ENCODE results near the gene NFKB2. TPM values are rescaled to one million over a fixed set of nuclear protein-coding genes. Genes with fewer than 3 reads are reported as not detected.
A peak's percentile ranks its signal among the peaks of the same experiment; 100 is the strongest.

NFKB2 gene
- total RNA-seq, 4 donors from 2014 or later: 10.7 to 20.2 (median 15.6) TPM

DNA sequence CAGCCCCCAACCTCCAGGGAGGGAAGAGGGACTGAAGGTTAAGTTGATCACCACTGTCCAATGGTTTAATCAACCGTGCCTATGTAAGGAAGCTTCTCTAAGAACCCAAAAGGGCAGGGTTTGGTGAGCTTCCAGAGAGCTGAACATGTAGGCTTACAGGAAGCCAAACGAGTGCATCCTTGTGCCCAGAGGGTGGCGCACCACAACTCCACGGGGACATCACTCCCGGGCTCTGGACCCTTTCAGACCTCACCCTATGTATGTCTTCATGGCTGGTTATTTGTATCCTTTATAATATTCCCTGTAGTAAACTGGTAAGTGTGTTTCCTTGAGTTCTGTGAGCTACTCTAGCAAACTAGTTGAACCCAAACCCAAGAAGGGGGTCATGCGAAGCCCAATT is 11.5 kb upstream of the NFKB2 start:
- Histone ChIP-seq H3K27me3 (no peaks in the 10 kb centered on the region), H3K9me3 (no peaks in the 10 kb centered on the region), H3K36me3 (peaks cover 19 to 42% (median 25%) of the 10 kb centered on the region in 3 donors), H3K4me3 (no peak overlapping the region), H3K4me1 (peaks cover 6 to 14% (median 11%) of the 10 kb centered on the region in 3 donors), H3K27ac (no peak overlapping the region)
- TF ChIP-seq POLR2A (IDR thresholded peaks at IDR 0.05): no peak
- TF ChIP-seq, protein P1, sequence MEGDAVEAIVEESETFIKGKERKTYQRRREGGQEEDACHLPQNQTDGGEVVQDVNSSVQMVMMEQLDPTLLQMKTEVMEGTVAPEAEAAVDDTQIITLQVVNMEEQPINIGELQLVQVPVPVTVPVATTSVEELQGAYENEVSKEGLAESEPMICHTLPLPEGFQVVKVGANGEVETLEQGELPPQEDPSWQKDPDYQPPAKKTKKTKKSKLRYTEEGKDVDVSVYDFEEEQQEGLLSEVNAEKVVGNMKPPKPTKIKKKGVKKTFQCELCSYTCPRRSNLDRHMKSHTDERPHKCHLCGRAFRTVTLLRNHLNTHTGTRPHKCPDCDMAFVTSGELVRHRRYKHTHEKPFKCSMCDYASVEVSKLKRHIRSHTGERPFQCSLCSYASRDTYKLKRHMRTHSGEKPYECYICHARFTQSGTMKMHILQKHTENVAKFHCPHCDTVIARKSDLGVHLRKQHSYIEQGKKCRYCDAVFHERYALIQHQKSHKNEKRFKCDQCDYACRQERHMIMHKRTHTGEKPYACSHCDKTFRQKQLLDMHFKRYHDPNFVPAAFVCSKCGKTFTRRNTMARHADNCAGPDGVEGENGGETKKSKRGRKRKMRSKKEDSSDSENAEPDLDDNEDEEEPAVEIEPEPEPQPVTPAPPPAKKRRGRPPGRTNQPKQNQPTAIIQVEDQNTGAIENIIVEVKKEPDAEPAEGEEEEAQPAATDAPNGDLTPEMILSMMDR (IDR thresholded peaks at IDR 0.05): peak in 1 of 6 experiments; percentile 20
- intact Hi-C loops (cut with DNase I): no loop called here
- 30 to 45% methylated on average over 4 to 5 of the region's 6 CpGs for WGBS, 2 donors
- DNase-seq: no peak

GRCh38 chr10:102384606-102385429 is 10.7 kb upstream of the NFKB2 start:
- Histone ChIP-seq H3K27ac (peak overlapping the region in 1 of 4 donors; percentile 49), H3K4me1 (peaks cover 6 to 14% (median 11%) of the 10 kb centered on the region in 3 donors), H3K9me3 (no peaks in the 10 kb centered on the region), H3K36me3 (peaks cover 18 to 34% (median 19%) of the 10 kb centered on the region in 3 donors), H3K4me3 (no peak overlapping the region), H3K27me3 (no peaks in the 10 kb centered on the region)
- WGBS, 2 donors: 50 to 76% methylated on average over 2 to 3 of the region's 4 CpGs
- no peak for DNase-seq
- TF ChIP-seq POLR2A (IDR thresholded peaks at IDR 0.05): no peak
- TF ChIP-seq, protein P1 (IDR thresholded peaks at IDR 0.05): no peak
- intact Hi-C loops (cut with DNase I): no loop called here

DNA sequence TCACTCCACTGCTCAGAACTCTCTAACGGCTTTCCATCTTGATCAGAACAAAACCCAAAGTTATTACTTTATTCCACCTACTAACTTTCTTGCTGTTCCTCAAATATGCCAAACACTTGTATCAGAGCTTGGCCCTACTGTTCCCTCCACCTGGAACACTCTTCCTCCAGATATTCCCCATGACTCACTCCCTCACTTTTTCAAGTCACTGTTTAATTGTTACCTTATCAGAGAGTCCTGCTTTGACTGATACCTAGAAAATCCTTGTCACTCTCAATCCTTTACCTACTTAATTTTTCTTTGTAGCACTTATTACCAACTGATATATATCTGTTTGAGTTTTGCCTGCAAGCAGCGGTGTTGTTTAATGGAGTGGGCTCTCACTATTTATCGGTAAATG is 5.6 kb upstream of the NFKB2 start:
- Histone ChIP-seq H3K4me1 (peaks cover 10 to 27% (median 16%) of the 10 kb centered on the region in 3 donors), H3K9me3 (no peaks in the 10 kb centered on the region), H3K27ac (no peak overlapping the region), H3K36me3 (no peaks in the 10 kb centered on the region), H3K27me3 (no peaks in the 10 kb centered on the region), H3K4me3 (no peak overlapping the region)
- no peak for DNase-seq
- WGBS, 2 donors: 84 to 88% methylated on average over 3 of the region's 3 CpGs
- TF ChIP-seq, protein P1 (IDR thresholded peaks at IDR 0.05): no peak
- no peak for TF ChIP-seq POLR2A (IDR thresholded peaks at IDR 0.05)
- intact Hi-C loops (cut with DNase I): no loop called here

GRCh38 chr10:102392306-102392705 is 3.2 kb upstream of the NFKB2 start:
- TF ChIP-seq POLR2A (IDR thresholded peaks at IDR 0.05): no peak
- TF ChIP-seq, protein P1 (IDR thresholded peaks at IDR 0.05): no peak
- H3K27me3 ChIP-seq: no peaks in the 10 kb centered on the region
- no peak overlapping the region for H3K4me3 ChIP-seq
- peaks cover 0 to 9% (median 0%) of the 10 kb centered on the region in 3 donors for H3K36me3 ChIP-seq
- 76 to 78% methylated on average over 4 to 5 of the region's 5 CpGs for WGBS, 2 donors
- H3K9me3 ChIP-seq: no peaks in the 10 kb centered on the region
- H3K27ac ChIP-seq: no peak overlapping the region
- no peak for DNase-seq
- H3K4me1 ChIP-seq: peaks cover 20 to 38% (median 20%) of the 10 kb centered on the region in 3 donors
- intact Hi-C loops (cut with DNase I): no loop called here

DNA sequence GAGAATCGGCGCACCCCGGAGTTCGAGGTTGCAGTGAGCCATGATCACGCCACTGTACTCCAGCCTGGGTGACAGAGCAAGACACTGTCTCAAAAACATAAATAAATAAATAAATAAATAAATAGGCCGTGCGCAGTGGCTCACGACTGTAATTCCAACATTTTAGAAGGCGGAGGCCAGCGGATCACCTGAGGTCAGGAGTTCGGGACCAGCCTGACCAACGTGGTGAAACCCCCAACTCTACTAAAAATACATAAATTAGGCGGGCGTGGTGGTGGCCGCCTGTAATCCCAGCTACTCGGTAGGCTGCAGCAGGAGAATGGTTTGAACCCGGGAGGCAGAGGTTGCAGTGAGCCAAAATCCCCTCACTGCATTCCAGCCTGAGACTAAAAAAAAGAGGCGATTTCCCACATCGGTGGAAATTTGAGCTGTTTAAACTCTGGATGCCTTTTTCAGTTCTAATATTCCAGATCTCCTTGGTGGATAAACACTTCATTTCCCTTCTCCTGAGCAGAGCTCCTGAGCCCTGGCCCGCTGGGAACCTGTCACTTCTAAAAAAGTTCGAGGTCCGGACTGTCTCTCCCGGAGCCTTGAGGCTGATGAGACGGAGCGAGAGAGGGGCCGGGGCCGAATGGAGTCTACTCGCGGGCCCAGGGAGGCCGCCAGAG is 2.0 kb upstream of the NFKB2 start:
- H3K27ac ChIP-seq: peak overlapping the region; percentile 91 to 99 (median 98)
- H3K4me3 ChIP-seq: peak overlapping the region; percentile 65 to 78 (median 75)
- H3K9me3 ChIP-seq: no peaks in the 10 kb centered on the region
- peaks cover 0 to 21% (median 0%) of the 10 kb centered on the region in 3 donors for H3K36me3 ChIP-seq
- TF ChIP-seq POLR2A (IDR thresholded peaks at IDR 0.05): no peak
- TF ChIP-seq, protein P1 (IDR thresholded peaks at IDR 0.05): peak in 3 of 6 experiments; percentile 93 to 98 (median 98)
- no peaks in the 10 kb centered on the region for H3K27me3 ChIP-seq
- 22 to 24% methylated on average over 27 of the region's 30 CpGs for WGBS, 2 donors
- DNase-seq: no peak
- intact Hi-C loops (cut with DNase I): no loop called here
- peaks cover 24 to 48% (median 26%) of the 10 kb centered on the region in 3 donors for H3K4me1 ChIP-seq
